Fibroblast of lung (primary cell): ENCODE measurements around the gene KRTAP4-2. TPM values are rescaled to one million over a fixed set of nuclear protein-coding genes. Genes with fewer than 3 reads are reported as not detected.

ENCODE experiments used
- DNase-seq, 2 donors: peaks; one replicate each; pipeline versions ENCODE4 v3.0.0 to v3.0.0-alpha.2; 2010; ENCODE audit warnings: low read depth in 2 of 2
- H2AFZ ChIP-seq: 2 replicates; pipeline ENCODE4 v1.5.1; 2012; ENCODE audit warnings: low read length, control low read depth, inconsistent platforms
- H3K27ac ChIP-seq: 2 replicates; pipeline ENCODE4 v1.5.1; 2011; ENCODE audit warnings: low read length, control low read depth; ENCODE audit not compliant: insufficient read depth
- H3K27me3 ChIP-seq: 2 replicates; pipeline ENCODE4 v1.5.1; 2011; ENCODE audit warnings: mild to moderate bottlenecking, low read length; ENCODE audit not compliant: control insufficient read depth, insufficient read depth
- H3K36me3 ChIP-seq: 2 replicates; pipeline ENCODE4 v1.5.1; 2011; ENCODE audit warnings: low read length; ENCODE audit not compliant: control insufficient read depth, insufficient read depth
- H3K4me1 ChIP-seq: 2 replicates; pipeline ENCODE4 v1.5.1; 2011; ENCODE audit warnings: low read length; ENCODE audit not compliant: control insufficient read depth, insufficient read depth; ENCODE audit errors: extremely low read depth
- H3K4me2 ChIP-seq: 2 replicates; pipeline ENCODE4 v1.5.1; 2011; ENCODE audit warnings: low read length, control low read depth; ENCODE audit not compliant: insufficient read depth; ENCODE audit errors: extremely low read depth
- H3K4me3 ChIP-seq, 4 experiments: fragments of 200-600 bp in 1 of 4; sonication (generic) in 1 of 4; replicated peaks in 1 of 4; 2 replicates each; pipeline ENCODE4 v1.5.1; 2011 to 2016; ENCODE audit warnings: low read length in 4 of 4, low read depth in 3 of 4, mild to moderate bottlenecking in 3 of 4, control low read depth in 2 of 4, inconsistent platforms in 1 of 4, mixed read lengths in 1 of 4; ENCODE audit not compliant: insufficient read depth in 1 of 4; ENCODE audit errors: control extremely low read depth in 1 of 4
- H3K79me2 ChIP-seq: 2 replicates; pipeline ENCODE4 v1.5.1; 2012; ENCODE audit warnings: mild to moderate bottlenecking, low read length, inconsistent platforms; ENCODE audit not compliant: control insufficient read depth, insufficient read depth
- H3K9ac ChIP-seq: 2 replicates; pipeline ENCODE4 v1.5.1; 2011; ENCODE audit warnings: mild to moderate bottlenecking, low read length, control low read depth; ENCODE audit not compliant: insufficient read depth
- H3K9me3 ChIP-seq: 2 replicates; pipeline ENCODE4 v1.5.1; 2012; ENCODE audit warnings: low read depth, low read length; ENCODE audit not compliant: control insufficient read depth, insufficient read depth
- H4K20me1 ChIP-seq: 2 replicates; pipeline ENCODE4 v1.5.1; 2011; ENCODE audit warnings: low read length; ENCODE audit not compliant: control insufficient read depth, insufficient read depth; ENCODE audit errors: extremely low read depth
- EZH2 ChIP-seq: IDR thresholded peaks from 2 replicates; pipeline ENCODE4 v1.5.1; 2012; ENCODE audit warnings: low read length, control low read depth, mild to moderate bottlenecking; ENCODE audit errors: missing control alignments
- polyA plus RNA-seq, 2 donors: library from polyadenylated mRNA; depleted of rRNA in 1 of 2; stranded (reverse) in 1 of 2; unstranded in 1 of 2; fragments of >200 nt; gene quantifications; 2 replicates each; pipeline ENCODE4 v1.2.1, GENCODE V29; 2011 to 2012; ENCODE audit warnings: missing spikeins in 1 of 2
- total RNA-seq: library from RNA; depleted of rRNA; stranded (reverse); fragments of >200 nt; gene quantifications from 2 replicates; pipeline ENCODE4 v1.2.1, GENCODE V29; 2014
- TF ChIP-seq, protein P1 (sequence below), 2 donors: IDR thresholded peaks in 1 of 2; conservative IDR thresholded peaks in 1 of 2; 1 replicate in 1 of 2; 2 replicates in 1 of 2; pipeline ENCODE4 v1.5.1; 2011 to 2012; ENCODE audit warnings: low read length in 2 of 2, control low read depth in 1 of 2, inconsistent platforms in 1 of 2, low read depth in 1 of 2, mild to moderate bottlenecking in 1 of 2

Gene KRTAP4-2
- total and polyA plus RNA-seq, 2 donors (not counting 1 experiment from before 2014, with no cell fraction given): not detected

- no peak for DNase-seq
- Histone ChIP-seq H3K4me2 (no peak overlapping the region), H3K27me3 (no peaks in the 10 kb centered on the region), H2AFZ (no peak overlapping the region), H3K79me2 (no peaks in the 10 kb centered on the region), H3K9me3 (no peaks in the 10 kb centered on the region), H4K20me1 (no peaks in the 10 kb centered on the region), H3K27ac (no peak overlapping the region), H3K9ac (no peak overlapping the region), H3K36me3 (no peaks in the 10 kb centered on the region), H3K4me1 (no peaks in the 10 kb centered on the region), H3K4me3 (no peak overlapping the region)
- no peak for TF ChIP-seq EZH2
- TF ChIP-seq, protein P1, sequence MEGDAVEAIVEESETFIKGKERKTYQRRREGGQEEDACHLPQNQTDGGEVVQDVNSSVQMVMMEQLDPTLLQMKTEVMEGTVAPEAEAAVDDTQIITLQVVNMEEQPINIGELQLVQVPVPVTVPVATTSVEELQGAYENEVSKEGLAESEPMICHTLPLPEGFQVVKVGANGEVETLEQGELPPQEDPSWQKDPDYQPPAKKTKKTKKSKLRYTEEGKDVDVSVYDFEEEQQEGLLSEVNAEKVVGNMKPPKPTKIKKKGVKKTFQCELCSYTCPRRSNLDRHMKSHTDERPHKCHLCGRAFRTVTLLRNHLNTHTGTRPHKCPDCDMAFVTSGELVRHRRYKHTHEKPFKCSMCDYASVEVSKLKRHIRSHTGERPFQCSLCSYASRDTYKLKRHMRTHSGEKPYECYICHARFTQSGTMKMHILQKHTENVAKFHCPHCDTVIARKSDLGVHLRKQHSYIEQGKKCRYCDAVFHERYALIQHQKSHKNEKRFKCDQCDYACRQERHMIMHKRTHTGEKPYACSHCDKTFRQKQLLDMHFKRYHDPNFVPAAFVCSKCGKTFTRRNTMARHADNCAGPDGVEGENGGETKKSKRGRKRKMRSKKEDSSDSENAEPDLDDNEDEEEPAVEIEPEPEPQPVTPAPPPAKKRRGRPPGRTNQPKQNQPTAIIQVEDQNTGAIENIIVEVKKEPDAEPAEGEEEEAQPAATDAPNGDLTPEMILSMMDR (conservative IDR thresholded peaks at IDR 0.05 in 1 of 2, IDR thresholded peaks at IDR 0.05 in 1 of 2; ENCODE audit: low read depth in 1 of 2, low read length in 2 of 2): no peak
Observed at GRCh38 chr17:41147531-41148204, 30.4 kb downstream of the KRTAP4-2 start.

DNA sequence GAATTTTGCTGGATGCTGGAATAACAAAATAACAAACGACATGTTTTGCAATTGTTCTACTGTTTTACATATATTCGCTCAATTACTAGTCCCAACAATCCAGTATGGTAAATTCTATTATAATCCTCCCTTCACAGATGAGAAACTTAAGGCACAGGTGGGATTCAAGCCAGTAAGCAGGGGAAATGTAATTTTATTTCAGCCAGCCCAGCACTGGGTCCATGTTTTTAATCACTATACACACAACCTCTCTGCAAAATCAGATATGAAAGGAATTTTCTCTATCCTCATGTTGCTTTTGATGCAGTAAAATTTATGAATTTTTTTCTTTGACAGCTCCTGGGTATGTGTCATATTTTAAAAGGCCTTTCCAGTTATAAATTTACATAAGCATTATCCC lies 32.8 kb downstream of the KRTAP4-2 start:
- no peak overlapping the region for H2AFZ ChIP-seq
- H3K27ac ChIP-seq: no peak overlapping the region

DNA sequence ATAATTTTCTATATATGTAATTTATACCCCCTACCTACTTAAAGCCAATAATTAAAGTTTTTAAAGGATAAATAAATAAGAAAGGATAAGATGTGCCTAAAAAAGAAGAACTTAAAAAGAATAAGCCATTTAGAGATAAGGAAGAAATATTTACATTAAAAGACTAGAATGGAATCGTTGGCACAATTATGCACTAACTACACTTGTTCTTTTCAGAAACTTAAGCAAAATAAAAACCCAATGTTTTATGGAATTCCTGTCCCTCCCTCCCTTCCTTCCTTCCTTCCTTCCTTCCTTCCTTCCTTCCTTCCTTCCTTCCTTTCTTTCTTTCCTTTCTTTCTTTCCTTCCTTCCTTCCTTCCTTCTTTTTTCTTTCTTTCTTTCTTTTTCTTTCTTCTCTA lies 33.2 kb downstream of the KRTAP4-2 start:
- Histone ChIP-seq H3K27ac (no peak overlapping the region), H3K79me2 (no peaks in the 10 kb centered on the region), H3K9ac (no peak overlapping the region), H3K27me3 (no peaks in the 10 kb centered on the region), H3K4me3 (no peak overlapping the region), H2AFZ (no peak overlapping the region), H3K36me3 (no peaks in the 10 kb centered on the region), H4K20me1 (no peaks in the 10 kb centered on the region), H3K4me2 (no peak overlapping the region), H3K9me3 (no peaks in the 10 kb centered on the region), H3K4me1 (no peaks in the 10 kb centered on the region)
- TF ChIP-seq EZH2: no peak
- TF ChIP-seq, protein P1 (conservative IDR thresholded peaks at IDR 0.05 in 1 of 2, IDR thresholded peaks at IDR 0.05 in 1 of 2; ENCODE audit: low read depth in 1 of 2, low read length in 2 of 2): no peak
- DNase-seq: no peak

More for the DNA sequence above, 32.8 kb downstream of the KRTAP4-2 start:
- Histone ChIP-seq H3K27me3 (no peaks in the 10 kb centered on the region), H3K36me3 (no peaks in the 10 kb centered on the region), H3K4me1 (no peaks in the 10 kb centered on the region), H4K20me1 (no peaks in the 10 kb centered on the region), H3K79me2 (no peaks in the 10 kb centered on the region), H3K9me3 (no peaks in the 10 kb centered on the region), H3K4me3 (no peak overlapping the region), H3K9ac (no peak overlapping the region), H3K4me2 (no peak overlapping the region)
- no peak for TF ChIP-seq EZH2
- TF ChIP-seq, protein P1 (conservative IDR thresholded peaks at IDR 0.05 in 1 of 2, IDR thresholded peaks at IDR 0.05 in 1 of 2; ENCODE audit: low read depth in 1 of 2, low read length in 2 of 2): no peak
- DNase-seq: no peak
